ENCODE measurements around the gene ANKRD24. TPM values are rescaled to one million over a fixed set of nuclear protein-coding genes. Genes with fewer than 3 reads are reported as not detected.
"Not testable (repeated sequence)": the region's sequence is repeated elsewhere in the genome, so short reads cannot be mapped to it uniquely, and the experiment has no call there.

Gene ANKRD24
- total and polyA plus RNA-seq, 2 of the 13 experiments (the other 11 are each of a cell fraction or from before 2014, with no cell fraction given): 0.13 to 0.24 TPM

- H3K79me2 ChIP-seq (ENCODE audit: insufficient read depth, low read length); in situ Hi-C loops (cut with HindIII; ENCODE audit: extremely low pct_ligation_motif_present, low pct_unique_long_range_greater_than_20kb); CTCF ChIA-PET (ENCODE audit: low intra/inter-chr PET ratio, low total read pairs); DNase-seq (ENCODE audit: low spot score); H3K9me3 ChIP-seq (ENCODE audit: low read length); BruUV-seq (replicated peaks); H4K20me1 ChIP-seq (ENCODE audit: insufficient read depth, low read length); H3K4me2 ChIP-seq (ENCODE audit: low read depth, low read length); ATAC-seq; H3K4me3 ChIP-seq (replicated peaks in 1 of 3; ENCODE audit: insufficient read depth in 1 of 3, low read depth in 2 of 3, low read length in 3 of 3); intact Hi-C loops (cut with micrococcal nuclease; ENCODE audit: unreplicated experiment); FAIRE-seq; H2AFZ ChIP-seq (ENCODE audit: low read length); H3K27ac ChIP-seq (ENCODE audit: extremely low read length, insufficient read depth, low read length); H3K36me3 ChIP-seq (replicated peaks in 1 of 2; ENCODE audit: control insufficient read depth in 1 of 2, insufficient read depth in 2 of 2, low read length in 2 of 2); H3K27me3 ChIP-seq (ENCODE audit: control insufficient read depth in 1 of 2, insufficient read depth in 2 of 2, low read length in 2 of 2); H3K9ac ChIP-seq (ENCODE audit: insufficient read depth, low read depth, low read length): not testable (repeated sequence)
- POLR2A ChIA-PET: interaction anchor here (0.9 kb wide), 1 partner anchor 11 kb away, joined by 5 read pairs; no protein-coding TSS in a partner anchor
- peaks cover 22% of the 10 kb centered on the region for H3K4me1 ChIP-seq (ENCODE audit: insufficient read depth, low read length)
- TF ChIP-seq ZNF629 (CRISPR knock-in tag; conservative IDR thresholded peaks at IDR 0.05): peak; percentile 84
- 75% methylated on average over 3 of the region's 8 CpGs for WGBS (ENCODE audit: low lambda C conversion rate)
Observed at GRCh38 chr19:4157971-4158370, 24.5 kb upstream of the ANKRD24 start.

GRCh38 chr19:4161415-4162077 is 20.9 kb upstream of the ANKRD24 start:
- no peak for DNase-seq (ENCODE audit: low spot score)
- Histone ChIP-seq H3K27ac (ENCODE audit: extremely low read length, insufficient read depth, low read length) (no peak overlapping the region), H3K9me3 (ENCODE audit: low read length) (no peaks in the 10 kb centered on the region), H3K4me1 (ENCODE audit: insufficient read depth, low read length) (no peaks in the 10 kb centered on the region), H2AFZ (ENCODE audit: low read length) (no peak overlapping the region), H3K4me2 (ENCODE audit: low read depth, low read length) (no peak overlapping the region), H3K36me3 (replicated peaks in 1 of 2; ENCODE audit: control insufficient read depth in 1 of 2, insufficient read depth in 2 of 2, low read length in 2 of 2) (peaks cover 4 to 5% of the 10 kb centered on the region in 2 experiments; a peak in 3 of 5 replicates), H4K20me1 (ENCODE audit: insufficient read depth, low read length) (no peaks in the 10 kb centered on the region), H3K9ac (ENCODE audit: insufficient read depth, low read depth, low read length) (no peak overlapping the region), H3K27me3 (ENCODE audit: control insufficient read depth in 1 of 2, insufficient read depth in 2 of 2, low read length in 2 of 2) (no peaks in the 10 kb centered on the region), H3K79me2 (ENCODE audit: insufficient read depth, low read length) (no peaks in the 10 kb centered on the region), H3K4me3 (replicated peaks in 1 of 3; ENCODE audit: insufficient read depth in 1 of 3, low read depth in 2 of 3, low read length in 3 of 3) (no peak overlapping the region)
- no peak for FAIRE-seq
- intact Hi-C loops (cut with micrococcal nuclease; ENCODE audit: unreplicated experiment): no loop called here
- ATAC-seq: no peak
- TF ChIP-seq GATAD1 (CRISPR knock-in tag; IDR thresholded peaks at IDR 0.05) (no peak), ZMYM3 (CRISPR knock-in tag; IDR thresholded peaks at IDR 0.05) (peak; percentile 87), CEBPZ (IDR thresholded peaks at IDR 0.05; ENCODE audit: low read length) (no peak), ZNF629 (CRISPR knock-in tag; conservative IDR thresholded peaks at IDR 0.05) (peak; percentile 73), ZNF768 (CRISPR knock-in tag; IDR thresholded peaks at IDR 0.05) (peak; percentile 97)
- POLR2A ChIA-PET: interaction anchor here (1.9 kb wide), 1 partner anchor 8 kb away, joined by 6 read pairs; the partner anchor contains the start of gene CREB3L3
- in situ Hi-C loops (cut with HindIII; ENCODE audit: extremely low pct_ligation_motif_present, low pct_unique_long_range_greater_than_20kb): no loop called here
- CTCF ChIA-PET (ENCODE audit: low intra/inter-chr PET ratio, low total read pairs): no interaction called here
- 97% methylated on average over 7 of the region's 7 CpGs for WGBS (ENCODE audit: low lambda C conversion rate)
- BruUV-seq (replicated peaks): TSS peak; percentile 26
